ENCODE measurements around the gene FABP3. TPM values are rescaled to one million over a fixed set of nuclear protein-coding genes. Genes with fewer than 3 reads are reported as not detected.

Gene FABP3
- total and polyA plus RNA-seq, 2 of the 8 experiments (the other 6 are each of a cell fraction or from before 2014, with no cell fraction given) = 34.8 to 43.9 TPM

DNA sequence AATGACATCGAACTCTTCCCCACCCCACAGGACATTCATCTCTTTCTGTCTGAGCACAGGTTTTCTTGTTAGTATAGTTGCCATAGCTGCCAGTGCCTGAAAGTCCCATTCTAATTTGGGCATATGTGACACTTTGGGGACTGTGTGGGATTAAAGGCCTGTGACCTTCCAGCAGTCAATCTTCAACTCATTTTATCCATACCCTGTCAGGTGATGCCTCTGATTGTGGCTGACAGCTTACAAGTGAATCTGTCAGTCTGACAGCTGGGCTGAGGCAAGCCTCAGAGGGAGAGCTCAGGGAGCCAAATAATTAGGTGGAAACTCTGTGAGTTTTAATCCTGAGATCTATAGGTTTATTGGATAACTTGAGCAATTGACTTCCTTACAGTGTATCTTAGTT, 46.4 kb downstream of the FABP3 start:
- Histone ChIP-seq H3K4ac (replicated peaks; ENCODE audit: insufficient read length, low read depth, low read length) (no peak overlapping the region), H4K8ac (ENCODE audit: extremely low read depth, insufficient read depth, low read length) (no peak overlapping the region), H3K79me1 (ENCODE audit: low read depth, low read length) (no peaks in the 10 kb centered on the region), H3K79me2 (ENCODE audit: control insufficient read depth in 1 of 2, insufficient read depth in 2 of 2, low read length in 2 of 2) (no peaks in the 10 kb centered on the region), H4K91ac (replicated peaks; ENCODE audit: insufficient read length, low read length) (no peak overlapping the region), H2BK20ac (ENCODE audit: low read length) (no peak overlapping the region), H3K23ac (ENCODE audit: insufficient read length) (no peak overlapping the region), H3K4me2 (ENCODE audit: insufficient read depth in 1 of 2, low read depth in 2 of 2, low read length in 2 of 2) (no peak overlapping the region), H2BK15ac (ENCODE audit: low read length) (no peak overlapping the region), H3K9ac (replicated peaks in 1 of 4; ENCODE audit: extremely low read depth in 1 of 4, low read depth in 3 of 4, low read length in 3 of 4) (no peak overlapping the region), H3K23me2 (ENCODE audit: low read depth, low read length) (no peaks in the 10 kb centered on the region), H2BK120ac (replicated peaks; ENCODE audit: low read depth, low read length) (no peak overlapping the region), H3K18ac (ENCODE audit: extremely low read depth, low read length) (no peak overlapping the region), H2AFZ (ENCODE audit: low read length) (no peak overlapping the region), H3K4me3 (ENCODE audit: extremely low read depth in 1 of 4, insufficient read depth in 2 of 4, low read depth in 3 of 4, low read length in 4 of 4) (no peak overlapping the region), H2BK12ac (ENCODE audit: low read depth, low read length) (no peak overlapping the region), H3K56ac (replicated peaks; ENCODE audit: insufficient read length, low read depth, low read length) (no peak overlapping the region), H2BK5ac (ENCODE audit: low read depth, low read length) (no peak overlapping the region), H2AK5ac (ENCODE audit: low read depth, low read length) (no peak overlapping the region), H3K27me3 (replicated peaks in 1 of 4; ENCODE audit: control insufficient read depth in 3 of 4, extremely low read depth in 1 of 4, insufficient read depth in 3 of 4, low read length in 3 of 4) (no peaks in the 10 kb centered on the region), H3K27ac (ENCODE audit: low read depth, low read length) (no peak overlapping the region), H3K14ac (ENCODE audit: insufficient read length) (no peak overlapping the region), H3K9me3 (ENCODE audit: insufficient read depth in 2 of 2, low read depth in 1 of 2, low read length in 1 of 2) (no peaks in the 10 kb centered on the region), H3K4me1 (replicated peaks in 1 of 4; ENCODE audit: control insufficient read depth in 3 of 4, insufficient read depth in 4 of 4, low read length in 3 of 4) (no peaks in the 10 kb centered on the region; a peak in 1 of 7 replicates), H3K36me3 (ENCODE audit: control insufficient read depth in 2 of 4, insufficient read depth in 4 of 4, low read length in 3 of 4) (peaks cover 0 to 10% (median under 1%) of the 10 kb centered on the region in 4 experiments; a peak in 3 of 8 replicates), H4K20me1 (replicated peaks in 1 of 2; ENCODE audit: control insufficient read depth in 1 of 2, insufficient read depth in 2 of 2, low read length in 2 of 2) (peaks cover 0 to 1% of the 10 kb centered on the region in 2 experiments), H4K5ac (ENCODE audit: insufficient read length, low read depth, low read length) (no peak overlapping the region)
- DNase-seq (ENCODE audit: low read depth in 1 of 2, low spot score in 2 of 2) (no peak), FAIRE-seq (no peak)
- ChIA-PET CTCF (ENCODE audit: partially characterized antibody) (interaction anchor here (0.6 to 3.0 kb wide), 13 partner anchors 8 to 180 kb away, joined by 3 to 9 read pairs (median 5); no protein-coding TSS in a partner anchor), POLR2A (ENCODE audit: partially characterized antibody) (interaction anchor here (1.0 kb wide), 1 partner anchor 30 kb away, joined by 4 read pairs; the partner anchor contains the start of genes SNRNP40 and ZCCHC17)
- WGBS, 2 experiments (ENCODE audit: extremely low coverage in 1 of 2, insufficient coverage in 1 of 2, insufficient read length in 1 of 2, insufficient replicate concordance in 2 of 2, low coverage in 1 of 2, low lambda C conversion rate in 2 of 2, missing lambda C conversion rate in 1 of 2) = 100% methylated on average over 1 of the region's 1 CpG; no CpG with 5 or more reads in 1 of the 2 experiments
- TF ChIP-seq, protein P1, sequence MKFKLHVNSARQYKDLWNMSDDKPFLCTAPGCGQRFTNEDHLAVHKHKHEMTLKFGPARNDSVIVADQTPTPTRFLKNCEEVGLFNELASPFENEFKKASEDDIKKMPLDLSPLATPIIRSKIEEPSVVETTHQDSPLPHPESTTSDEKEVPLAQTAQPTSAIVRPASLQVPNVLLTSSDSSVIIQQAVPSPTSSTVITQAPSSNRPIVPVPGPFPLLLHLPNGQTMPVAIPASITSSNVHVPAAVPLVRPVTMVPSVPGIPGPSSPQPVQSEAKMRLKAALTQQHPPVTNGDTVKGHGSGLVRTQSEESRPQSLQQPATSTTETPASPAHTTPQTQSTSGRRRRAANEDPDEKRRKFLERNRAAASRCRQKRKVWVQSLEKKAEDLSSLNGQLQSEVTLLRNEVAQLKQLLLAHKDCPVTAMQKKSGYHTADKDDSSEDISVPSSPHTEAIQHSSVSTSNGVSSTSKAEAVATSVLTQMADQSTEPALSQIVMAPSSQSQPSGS (IDR thresholded peaks at IDR 0.05; ENCODE audit: low read length) = no peak
- TF ChIP-seq TAF7 (optimal IDR thresholded peaks at IDR 0.05; ENCODE audit: borderline replicate concordance, low read depth, low read length) (no peak), BCL11A (IDR thresholded peaks at IDR 0.05; ENCODE audit: low read depth in 2 of 2, low read length in 2 of 2) (no peak), TCF12 (IDR thresholded peaks at IDR 0.05; ENCODE audit: low read depth, low read length) (no peak)
- TF ChIP-seq, protein P2, sequence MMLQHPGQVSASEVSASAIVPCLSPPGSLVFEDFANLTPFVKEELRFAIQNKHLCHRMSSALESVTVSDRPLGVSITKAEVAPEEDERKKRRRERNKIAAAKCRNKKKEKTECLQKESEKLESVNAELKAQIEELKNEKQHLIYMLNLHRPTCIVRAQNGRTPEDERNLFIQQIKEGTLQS (IDR thresholded peaks at IDR 0.05; ENCODE audit: insufficient read depth, low read depth, low read length) = no peak

Data from H1 (cell line).